HG03097 (cell line): Measurements from ENCODE around the gene MADCAM1.

Source experiments
- ATAC-seq: cut with Tn5 transposase; IDR thresholded peaks from one replicate; pipeline ENCODE4 v1.9.1; 2021; ENCODE audit not compliant: unreplicated experiment, low FRiP score

The MADCAM1 gene

GRCh38 chr19:531009-531752 is 34.9 kb downstream of the MADCAM1 start:
- ATAC-seq, result peak; percentile 76

- ATAC-seq, result no peak
Measured at GRCh38 chr19:531753-532560, 35.7 kb downstream of the MADCAM1 start, which contains the start of gene CDC34. Gene CDC34 (plus strand): TSS chr19:531760. CDS start chr19:531932, 172 bp downstream.

- no peak for ATAC-seq
Measured at GRCh38 chr19:532561-533363, 36.5 kb downstream of the MADCAM1 start.

- ATAC-seq, result no peak
Measured at GRCh38 chr19:533364-534058, 37.2 kb downstream of the MADCAM1 start.

- ATAC-seq, result no peak
Measured at GRCh38 chr19:534088-534487, 37.8 kb downstream of the MADCAM1 start.

GRCh38 chr19:535017-535835 is 38.9 kb downstream of the MADCAM1 start:
- no peak for ATAC-seq

- ATAC-seq, result no peak
Measured at GRCh38 chr19:536031-536880, 40.0 kb downstream of the MADCAM1 start.

GRCh38 chr19:536881-537404 is 40.7 kb downstream of the MADCAM1 start:
- ATAC-seq, result no peak

- no peak for ATAC-seq
Measured at GRCh38 chr19:538641-539428, 42.5 kb downstream of the MADCAM1 start.

GRCh38 chr19:539429-540030 is 43.2 kb downstream of the MADCAM1 start:
- ATAC-seq, result no peak

GRCh38 chr19:540867-541637 is 44.8 kb downstream of the MADCAM1 start:
- no peak for ATAC-seq

GRCh38 chr19:541699-542098 is 45.4 kb downstream of the MADCAM1 start:
- ATAC-seq, result no peak

GRCh38 chr19:542173-542866 is 46.0 kb downstream of the MADCAM1 start:
- no peak for ATAC-seq

GRCh38 chr19:543910-544608 is 47.8 kb downstream of the MADCAM1 start, which contains the start of gene GZMM:
Gene GZMM (plus strand): TSS chr19:544053. CDS start chr19:544072, 19 bp downstream.
- no peak for ATAC-seq

GRCh38 chr19:547117-547516 is 50.8 kb downstream of the MADCAM1 start:
- ATAC-seq, result no peak
